C4-2B (cell line): ENCODE results near the gene PTPRN2.

Source experiments
- H3K27ac ChIP-seq: fragments of 450-650 bp; 2 replicates; pipeline ENCODE4 v1.5.1; 2017
- ZFX ChIP-seq: fragments of 450-650 bp; IDR thresholded peaks from 2 replicates; pipeline ENCODE4 v1.6.1; 2017
- TF ChIP-seq, protein P1 (sequence below): fragments of 450-650 bp; conservative IDR thresholded peaks from 2 replicates; pipeline ENCODE4 v1.5.1; 2017; ENCODE audit warnings: mild to moderate bottlenecking

The PTPRN2 gene

DNA sequence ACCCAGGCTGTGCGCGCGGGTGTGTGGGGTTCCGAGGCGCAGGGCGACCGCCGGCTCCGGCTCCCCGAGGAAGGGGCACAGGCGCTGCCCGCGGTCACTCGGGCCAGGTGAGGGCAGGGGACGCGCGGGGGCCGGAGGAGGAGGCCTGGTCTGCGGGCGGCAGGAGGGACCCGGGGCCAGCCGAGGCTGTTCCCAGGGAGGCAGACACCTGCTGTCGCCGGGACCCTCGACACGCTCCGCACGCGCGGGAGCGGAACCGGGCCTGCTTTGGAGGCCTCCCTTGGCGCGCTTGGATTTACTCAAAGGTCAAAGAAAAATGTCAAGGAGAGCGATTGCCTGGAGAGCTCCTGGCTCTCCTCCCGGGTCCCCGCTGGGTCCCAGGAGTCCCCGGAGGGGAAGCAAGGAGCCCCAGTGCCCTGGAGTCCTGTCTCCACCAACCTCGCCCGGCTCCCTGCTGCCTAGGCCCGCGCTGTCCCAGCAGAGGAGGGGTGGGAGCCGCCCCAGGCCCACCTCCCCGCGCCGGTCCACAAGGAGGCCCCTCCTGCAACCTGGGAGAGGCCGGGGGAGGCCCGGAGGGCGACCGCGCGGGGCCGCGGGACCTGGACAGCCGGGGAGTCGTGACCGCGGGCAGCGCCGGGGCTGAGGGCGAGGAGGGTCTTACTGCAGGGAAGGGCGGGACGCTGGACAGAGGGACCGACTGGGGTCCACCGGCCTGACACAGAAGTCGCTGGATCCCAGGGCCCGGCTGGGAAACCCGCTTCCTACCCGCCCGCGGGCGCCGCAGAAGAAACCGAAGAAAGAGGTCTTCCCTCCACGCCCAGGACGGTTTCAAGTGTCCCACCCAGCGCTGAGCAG lies 902.0 kb downstream of the PTPRN2 start:
- TF ChIP-seq, protein P1, sequence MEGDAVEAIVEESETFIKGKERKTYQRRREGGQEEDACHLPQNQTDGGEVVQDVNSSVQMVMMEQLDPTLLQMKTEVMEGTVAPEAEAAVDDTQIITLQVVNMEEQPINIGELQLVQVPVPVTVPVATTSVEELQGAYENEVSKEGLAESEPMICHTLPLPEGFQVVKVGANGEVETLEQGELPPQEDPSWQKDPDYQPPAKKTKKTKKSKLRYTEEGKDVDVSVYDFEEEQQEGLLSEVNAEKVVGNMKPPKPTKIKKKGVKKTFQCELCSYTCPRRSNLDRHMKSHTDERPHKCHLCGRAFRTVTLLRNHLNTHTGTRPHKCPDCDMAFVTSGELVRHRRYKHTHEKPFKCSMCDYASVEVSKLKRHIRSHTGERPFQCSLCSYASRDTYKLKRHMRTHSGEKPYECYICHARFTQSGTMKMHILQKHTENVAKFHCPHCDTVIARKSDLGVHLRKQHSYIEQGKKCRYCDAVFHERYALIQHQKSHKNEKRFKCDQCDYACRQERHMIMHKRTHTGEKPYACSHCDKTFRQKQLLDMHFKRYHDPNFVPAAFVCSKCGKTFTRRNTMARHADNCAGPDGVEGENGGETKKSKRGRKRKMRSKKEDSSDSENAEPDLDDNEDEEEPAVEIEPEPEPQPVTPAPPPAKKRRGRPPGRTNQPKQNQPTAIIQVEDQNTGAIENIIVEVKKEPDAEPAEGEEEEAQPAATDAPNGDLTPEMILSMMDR, result no peak
- no peak for TF ChIP-seq ZFX
- H3K27ac ChIP-seq, result no peak overlapping the region; the same call in 1 of the 2 replicates

DNA sequence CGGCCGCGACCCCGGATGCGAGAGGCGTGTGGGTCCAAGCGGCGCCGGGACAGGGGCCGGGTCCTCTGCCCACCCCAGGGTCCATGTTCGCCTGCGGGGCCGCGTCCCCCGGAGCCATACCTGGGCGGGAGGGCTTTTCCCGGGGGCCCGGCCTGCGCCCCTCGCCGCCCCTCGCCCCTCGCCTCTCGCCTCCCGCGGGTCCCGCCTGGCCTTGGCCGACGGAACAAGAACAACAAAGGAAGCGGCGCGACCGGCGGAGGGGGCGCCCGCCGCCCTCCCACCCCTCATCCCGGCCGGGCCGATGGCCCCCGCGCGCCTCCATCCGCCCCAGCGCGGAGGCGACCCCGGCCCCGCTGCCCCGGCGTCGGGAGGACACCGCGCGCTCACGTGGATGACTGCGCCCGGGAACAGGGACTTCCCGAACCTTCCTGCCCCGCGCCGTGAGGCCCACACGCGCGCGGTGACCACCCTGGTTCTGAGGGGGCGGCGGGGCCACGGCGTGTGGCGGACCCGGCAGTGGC lies 902.7 kb downstream of the PTPRN2 start:
- no peak overlapping the region for H3K27ac ChIP-seq
- TF ChIP-seq, protein P1, result no peak
- no peak for TF ChIP-seq ZFX

DNA sequence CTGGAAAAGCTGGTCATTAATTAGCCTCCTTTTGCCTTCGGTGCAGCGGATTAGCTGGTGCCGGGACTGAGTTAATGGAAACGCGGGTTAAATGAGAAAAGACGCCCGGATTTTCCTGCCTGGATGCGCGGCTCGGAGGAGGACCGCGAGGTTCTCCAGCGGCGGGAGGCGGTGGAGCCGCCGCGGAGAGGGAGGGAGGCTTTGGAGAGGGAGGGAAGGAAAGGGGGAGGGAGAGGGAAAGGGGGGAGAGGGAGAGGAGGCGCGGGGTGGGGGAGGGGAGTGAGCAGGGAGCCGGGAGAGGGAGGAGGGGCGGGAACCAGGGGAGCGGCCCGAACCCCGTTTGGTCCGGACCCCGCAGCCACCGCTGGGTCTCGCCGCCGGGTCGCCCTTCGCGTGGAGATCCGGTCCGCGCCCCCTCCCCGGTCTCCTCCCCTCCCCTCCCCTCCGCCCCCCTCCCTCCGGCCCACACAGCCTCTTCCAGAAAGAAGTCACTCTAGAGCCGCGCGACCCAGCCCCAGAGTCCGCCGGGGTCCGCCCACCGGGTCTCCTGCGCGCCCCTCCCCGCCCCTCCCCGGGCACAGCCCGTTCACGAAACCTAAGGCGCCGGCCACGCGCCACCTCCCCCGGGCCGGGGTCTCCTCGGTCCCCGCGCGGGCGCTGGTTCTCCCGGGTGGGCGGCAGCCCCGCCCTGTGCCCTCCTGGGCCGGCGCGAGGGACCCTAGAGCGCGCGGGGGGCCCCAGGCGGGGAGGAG lies 903.3 kb downstream of the PTPRN2 start:
- no peak overlapping the region for H3K27ac ChIP-seq
- TF ChIP-seq, protein P1, result no peak
- TF ChIP-seq ZFX, result no peak

DNA sequence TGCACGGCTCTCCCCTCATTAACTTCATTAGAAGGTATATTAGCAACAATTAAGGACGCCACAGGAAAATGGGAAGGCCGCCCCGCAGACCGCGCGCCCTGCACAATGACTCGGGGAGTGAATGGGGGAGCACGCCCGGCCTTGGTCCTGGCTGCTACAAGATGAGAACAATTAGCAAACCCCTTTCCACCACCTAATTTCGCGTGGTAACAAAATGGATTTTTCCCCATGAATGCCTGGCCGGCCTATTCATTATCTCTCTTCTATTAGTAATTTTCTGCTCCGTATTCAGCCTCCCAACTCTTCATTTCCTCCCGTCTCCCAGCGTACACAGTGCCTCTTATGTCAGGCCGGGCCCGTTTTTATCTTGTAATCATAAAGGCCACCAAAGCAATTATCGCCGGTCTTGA lies 903.9 kb downstream of the PTPRN2 start:
- H3K27ac ChIP-seq, result no peak overlapping the region
- TF ChIP-seq, protein P1, result no peak
- no peak for TF ChIP-seq ZFX

DNA sequence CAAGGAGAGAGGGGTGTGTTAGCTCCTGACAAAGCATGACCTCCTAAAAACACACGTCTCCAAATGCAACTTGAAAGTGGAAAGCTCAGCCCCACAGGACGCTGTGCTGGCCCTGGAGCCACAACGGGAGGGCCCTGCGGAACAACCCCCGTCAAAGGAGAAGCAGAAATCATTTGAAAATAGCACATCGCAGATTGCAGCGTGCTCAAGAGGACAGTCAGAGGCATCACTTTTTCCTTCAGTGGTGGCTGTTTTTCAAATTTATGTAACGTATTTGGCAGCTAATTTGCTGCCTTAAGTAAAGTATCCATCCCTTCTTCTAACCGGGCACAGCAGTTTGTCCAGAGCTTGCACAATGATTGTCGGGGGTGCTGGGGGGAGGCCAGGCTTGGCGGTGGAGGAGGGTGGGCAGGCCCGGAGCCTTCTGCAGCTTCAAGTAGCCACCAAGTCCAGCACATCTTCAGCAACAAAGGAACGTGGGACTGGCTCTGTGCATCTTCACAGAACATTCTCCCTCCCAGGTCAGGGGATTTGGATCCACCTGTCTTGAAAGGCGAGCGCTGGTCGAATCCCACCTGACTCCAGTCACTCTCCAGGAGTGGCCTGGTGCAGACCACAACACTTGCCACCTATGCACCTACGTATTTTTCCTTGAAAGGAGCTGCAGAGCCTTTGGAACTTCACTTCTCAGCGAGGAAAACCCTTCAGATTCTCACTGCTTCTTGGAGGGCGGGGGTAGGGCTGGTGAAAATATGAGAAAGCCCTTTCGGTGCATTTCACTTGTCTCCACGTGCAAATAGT lies 904.5 kb downstream of the PTPRN2 start:
- no peak overlapping the region for H3K27ac ChIP-seq
- no peak for TF ChIP-seq ZFX
- TF ChIP-seq, protein P1, result no peak

DNA sequence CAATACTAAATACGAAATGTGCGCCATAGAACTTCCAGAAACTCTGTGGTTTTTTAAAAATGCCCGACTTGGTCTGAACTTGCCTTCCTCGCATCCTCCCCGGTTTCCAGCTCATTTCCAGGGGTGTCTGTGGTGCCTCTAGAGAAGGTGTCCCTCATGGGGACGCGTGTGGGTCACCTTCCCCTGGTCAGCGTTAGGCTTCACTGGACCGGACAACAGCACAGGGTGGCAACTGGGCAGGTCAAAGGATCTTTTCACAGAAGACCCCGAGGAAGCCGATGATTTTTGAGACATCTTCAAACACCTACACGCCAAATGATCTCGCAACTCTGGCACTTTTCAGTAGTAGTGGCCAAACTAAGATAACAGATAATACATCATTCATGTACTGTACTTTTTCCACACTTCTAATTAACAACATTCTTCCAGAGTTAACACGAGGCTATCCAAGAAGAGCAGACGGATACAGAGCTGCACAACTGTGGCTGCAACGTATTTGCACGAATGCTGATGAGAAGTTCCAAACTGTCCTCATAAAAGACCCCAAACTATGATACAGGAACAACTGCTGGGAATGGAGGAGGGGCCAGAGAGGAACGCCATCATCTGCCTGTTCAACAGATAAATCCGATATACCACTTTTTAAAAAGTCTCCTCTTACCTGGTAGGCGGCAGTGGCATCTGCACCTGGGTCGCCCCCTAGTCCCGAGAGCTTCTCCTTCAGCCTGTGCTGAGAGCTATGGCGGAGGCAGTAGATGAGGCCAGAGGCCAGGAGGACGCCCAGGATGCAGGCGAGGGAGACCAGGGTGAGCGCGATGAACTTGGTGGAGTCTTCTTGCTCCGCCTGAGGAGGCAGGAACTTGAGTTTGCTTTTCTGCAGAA lies 905.3 kb downstream of the PTPRN2 start:
- TF ChIP-seq, protein P1, result no peak
- no peak for TF ChIP-seq ZFX

More for the DNA sequence above, 905.3 kb downstream of the PTPRN2 start:
- no peak overlapping the region; the same call in 1 of the 2 replicates for H3K27ac ChIP-seq
